ENCODE measurements around the gene DSG4.

Gene DSG4

DNA sequence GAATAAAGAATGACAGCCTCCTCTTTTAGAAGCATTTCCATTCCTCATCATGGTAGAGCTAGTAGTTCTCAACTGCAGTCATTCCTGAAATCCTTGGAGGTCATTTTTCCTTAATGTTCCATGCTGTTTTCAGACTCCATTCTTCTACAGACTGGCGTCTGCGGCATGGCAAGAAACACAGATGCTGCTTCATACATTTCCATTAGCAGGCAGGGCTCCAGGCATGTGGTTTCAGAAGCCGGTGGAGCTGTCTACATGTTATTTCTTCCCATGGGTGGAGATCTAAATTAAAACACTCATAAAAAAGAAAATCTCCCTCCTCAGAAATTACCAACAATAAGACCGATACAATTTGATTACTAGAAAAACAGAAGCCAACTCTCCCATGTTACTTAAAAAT, 64.9 kb downstream of the DSG4 start:
- ChIA-PET POLR2A (no interaction called here), CTCF (interaction anchor here (0.9 to 2.0 kb wide), 2 partner anchors 17 to 122 kb away, joined by 4 to 8 read pairs; no protein-coding TSS in a partner anchor)
- no peak overlapping the region for H3K27ac ChIP-seq (ENCODE audit: extremely low read depth, low read depth, low read length)
- no peak overlapping the region for H3K4me3 ChIP-seq (ENCODE audit: low read depth, low read length)
- TF ChIP-seq, protein P1, sequence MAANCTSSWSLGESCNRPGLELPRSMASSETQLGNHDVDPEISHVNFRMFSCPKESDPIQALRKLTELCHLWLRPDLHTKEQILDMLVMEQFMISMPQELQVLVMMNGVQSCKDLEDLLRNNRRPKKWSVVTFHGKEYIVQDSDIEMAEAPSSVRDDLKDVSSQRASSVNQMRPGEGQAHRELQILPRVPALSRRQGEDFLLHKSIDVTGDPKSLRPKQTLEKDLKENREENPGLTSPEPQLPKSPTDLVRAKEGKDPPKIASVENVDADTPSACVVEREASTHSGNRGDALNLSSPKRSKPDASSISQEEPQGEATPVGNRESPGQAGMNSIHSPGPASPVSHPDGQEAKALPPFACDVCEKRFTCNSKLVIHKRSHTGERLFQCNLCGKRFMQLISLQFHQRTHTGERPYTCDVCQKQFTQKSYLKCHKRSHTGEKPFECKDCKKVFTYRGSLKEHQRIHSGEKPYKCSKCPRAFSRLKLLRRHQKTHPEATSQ (tag by site-specific recombination; IDR thresholded peaks at IDR 0.05): no peak
- no peak for TF ChIP-seq TSHZ1 (tag by site-specific recombination; IDR thresholded peaks at IDR 0.05; ENCODE audit: borderline replicate concordance)
- no peak for TF ChIP-seq ZNF701 (tag by site-specific recombination; IDR thresholded peaks at IDR 0.05)
- no peak for TF ChIP-seq ZNF335 (tag by site-specific recombination; conservative IDR thresholded peaks at IDR 0.05)
- TF ChIP-seq ZNF23 (tag by site-specific recombination; IDR thresholded peaks at IDR 0.05; ENCODE audit: borderline replicate concordance): no peak
- H3K36me3 ChIP-seq (ENCODE audit: control insufficient read depth in 2 of 2, insufficient read depth in 1 of 2, low read length in 2 of 2): no peaks in the 10 kb centered on the region
- H3K9me3 ChIP-seq (ENCODE audit: control insufficient read depth, insufficient read depth, low read depth, low read length): no peaks in the 10 kb centered on the region
- H3K4me1 ChIP-seq (ENCODE audit: control insufficient read depth, insufficient read depth, low read length): no peaks in the 10 kb centered on the region

- ChIA-PET POLR2A (no interaction called here), CTCF (no interaction called here)
- peak; percentile 52; the same call in 1 of the 2 replicates for TF ChIP-seq TCF7L2 (IDR thresholded peaks at IDR 0.05; ENCODE audit: borderline replicate concordance, low read depth, low read length)
- TF ChIP-seq ZXDB (tag by site-specific recombination; IDR thresholded peaks at IDR 0.05): peak; percentile 61; the same call in 1 of the 2 replicates
- 0 out of 2 replicates have a peak, but pooled peaks have one; percentile 47 for TF ChIP-seq PRDM6 (tag by site-specific recombination; IDR thresholded peaks at IDR 0.05)
- TF ChIP-seq, protein P2, sequence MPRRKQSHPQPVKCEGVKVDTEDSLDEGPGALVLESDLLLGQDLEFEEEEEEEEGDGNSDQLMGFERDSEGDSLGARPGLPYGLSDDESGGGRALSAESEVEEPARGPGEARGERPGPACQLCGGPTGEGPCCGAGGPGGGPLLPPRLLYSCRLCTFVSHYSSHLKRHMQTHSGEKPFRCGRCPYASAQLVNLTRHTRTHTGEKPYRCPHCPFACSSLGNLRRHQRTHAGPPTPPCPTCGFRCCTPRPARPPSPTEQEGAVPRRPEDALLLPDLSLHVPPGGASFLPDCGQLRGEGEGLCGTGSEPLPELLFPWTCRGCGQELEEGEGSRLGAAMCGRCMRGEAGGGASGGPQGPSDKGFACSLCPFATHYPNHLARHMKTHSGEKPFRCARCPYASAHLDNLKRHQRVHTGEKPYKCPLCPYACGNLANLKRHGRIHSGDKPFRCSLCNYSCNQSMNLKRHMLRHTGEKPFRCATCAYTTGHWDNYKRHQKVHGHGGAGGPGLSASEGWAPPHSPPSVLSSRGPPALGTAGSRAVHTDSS (tag by site-specific recombination; IDR thresholded peaks at IDR 0.05): no peak
- no peak for TF ChIP-seq ZNF391 (tag by site-specific recombination; IDR thresholded peaks at IDR 0.05; ENCODE audit: borderline replicate concordance, low read depth)
- 0 out of 2 replicates have a peak, but pooled peaks have one; percentile 12 for TF ChIP-seq ZNF335 (tag by site-specific recombination; conservative IDR thresholded peaks at IDR 0.05)
- peak; percentile 81 for TF ChIP-seq ZNF843 (tag by site-specific recombination; IDR thresholded peaks at IDR 0.05)
- no peak for TF ChIP-seq ZNF837 (tag by site-specific recombination; IDR thresholded peaks at IDR 0.05)
- no peak for TF ChIP-seq RBAK (tag by site-specific recombination; IDR thresholded peaks at IDR 0.05)
- TF ChIP-seq ZFP3 (tag by site-specific recombination; IDR thresholded peaks at IDR 0.05; ENCODE audit: low read depth): no peak
- no peak for TF ChIP-seq YY2 (tag by site-specific recombination; IDR thresholded peaks at IDR 0.05)
- peak; percentile 16; the same call in 1 of the 2 replicates for TF ChIP-seq FEZF1 (tag by site-specific recombination; IDR thresholded peaks at IDR 0.05)
- TF ChIP-seq, protein P3, sequence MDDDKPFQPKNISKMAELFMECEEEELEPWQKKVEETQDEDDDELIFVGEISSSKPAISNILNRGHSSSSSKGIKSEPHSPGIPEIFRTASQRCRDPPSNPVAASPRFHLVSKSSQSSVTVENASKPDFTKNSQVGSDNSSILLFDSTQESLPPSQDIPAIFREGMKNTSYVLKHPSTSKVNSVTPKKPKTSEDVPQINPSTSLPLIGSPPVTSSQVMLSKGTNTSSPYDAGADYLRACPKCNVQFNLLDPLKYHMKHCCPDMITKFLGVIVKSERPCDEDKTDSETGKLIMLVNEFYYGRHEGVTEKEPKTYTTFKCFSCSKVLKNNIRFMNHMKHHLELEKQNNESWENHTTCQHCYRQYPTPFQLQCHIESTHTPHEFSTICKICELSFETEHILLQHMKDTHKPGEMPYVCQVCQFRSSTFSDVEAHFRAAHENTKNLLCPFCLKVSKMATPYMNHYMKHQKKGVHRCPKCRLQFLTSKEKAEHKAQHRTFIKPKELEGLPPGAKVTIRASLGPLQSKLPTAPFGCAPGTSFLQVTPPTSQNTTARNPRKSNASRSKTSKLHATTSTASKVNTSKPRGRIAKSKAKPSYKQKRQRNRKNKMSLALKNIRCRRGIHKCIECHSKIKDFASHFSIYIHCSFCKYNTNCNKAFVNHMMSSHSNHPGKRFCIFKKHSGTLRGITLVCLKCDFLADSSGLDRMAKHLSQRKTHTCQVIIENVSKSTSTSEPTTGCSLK (tag by site-specific recombination; IDR thresholded peaks at IDR 0.05): no peak
- TF ChIP-seq, protein P4, sequence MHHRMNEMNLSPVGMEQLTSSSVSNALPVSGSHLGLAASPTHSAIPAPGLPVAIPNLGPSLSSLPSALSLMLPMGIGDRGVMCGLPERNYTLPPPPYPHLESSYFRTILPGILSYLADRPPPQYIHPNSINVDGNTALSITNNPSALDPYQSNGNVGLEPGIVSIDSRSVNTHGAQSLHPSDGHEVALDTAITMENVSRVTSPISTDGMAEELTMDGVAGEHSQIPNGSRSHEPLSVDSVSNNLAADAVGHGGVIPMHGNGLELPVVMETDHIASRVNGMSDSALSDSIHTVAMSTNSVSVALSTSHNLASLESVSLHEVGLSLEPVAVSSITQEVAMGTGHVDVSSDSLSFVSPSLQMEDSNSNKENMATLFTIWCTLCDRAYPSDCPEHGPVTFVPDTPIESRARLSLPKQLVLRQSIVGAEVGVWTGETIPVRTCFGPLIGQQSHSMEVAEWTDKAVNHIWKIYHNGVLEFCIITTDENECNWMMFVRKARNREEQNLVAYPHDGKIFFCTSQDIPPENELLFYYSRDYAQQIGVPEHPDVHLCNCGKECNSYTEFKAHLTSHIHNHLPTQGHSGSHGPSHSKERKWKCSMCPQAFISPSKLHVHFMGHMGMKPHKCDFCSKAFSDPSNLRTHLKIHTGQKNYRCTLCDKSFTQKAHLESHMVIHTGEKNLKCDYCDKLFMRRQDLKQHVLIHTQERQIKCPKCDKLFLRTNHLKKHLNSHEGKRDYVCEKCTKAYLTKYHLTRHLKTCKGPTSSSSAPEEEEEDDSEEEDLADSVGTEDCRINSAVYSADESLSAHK (tag by site-specific recombination; IDR thresholded peaks at IDR 0.05): peak; percentile 30; the same call in 1 of the 2 replicates
- TF ChIP-seq, protein P5, sequence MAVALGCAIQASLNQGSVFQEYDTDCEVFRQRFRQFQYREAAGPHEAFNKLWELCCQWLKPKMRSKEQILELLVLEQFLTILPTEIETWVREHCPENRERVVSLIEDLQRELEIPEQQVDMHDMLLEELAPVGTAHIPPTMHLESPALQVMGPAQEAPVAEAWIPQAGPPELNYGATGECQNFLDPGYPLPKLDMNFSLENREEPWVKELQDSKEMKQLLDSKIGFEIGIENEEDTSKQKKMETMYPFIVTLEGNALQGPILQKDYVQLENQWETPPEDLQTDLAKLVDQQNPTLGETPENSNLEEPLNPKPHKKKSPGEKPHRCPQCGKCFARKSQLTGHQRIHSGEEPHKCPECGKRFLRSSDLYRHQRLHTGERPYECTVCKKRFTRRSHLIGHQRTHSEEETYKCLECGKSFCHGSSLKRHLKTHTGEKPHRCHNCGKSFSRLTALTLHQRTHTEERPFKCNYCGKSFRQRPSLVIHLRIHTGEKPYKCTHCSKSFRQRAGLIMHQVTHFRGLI (tag by site-specific recombination; IDR thresholded peaks at IDR 0.05): peak; percentile 95
- no peak overlapping the region for H3K4me3 ChIP-seq (ENCODE audit: low read depth, low read length)
- no peak overlapping the region for H3K27ac ChIP-seq (ENCODE audit: extremely low read depth, low read depth, low read length)
- H3K4me1 ChIP-seq (ENCODE audit: control insufficient read depth, insufficient read depth, low read length): no peaks in the 10 kb centered on the region
- H3K9me3 ChIP-seq (ENCODE audit: control insufficient read depth, insufficient read depth, low read depth, low read length): no peaks in the 10 kb centered on the region
- H3K36me3 ChIP-seq (ENCODE audit: control insufficient read depth in 2 of 2, insufficient read depth in 1 of 2, low read length in 2 of 2): no peaks in the 10 kb centered on the region
Measured at GRCh38 chr18:31444142-31444541, 67.6 kb downstream of the DSG4 start.
